Activated effector memory CD4-positive, alpha-beta T cell treated with Interleukin-2 at 50 U/mL for 16 hours (primary cell): ENCODE data around the gene MROH7.

Experiments
- DNase-seq: peaks from one replicate; pipeline ENCODE4 v3.0.0-alpha.2; 2020

Gene MROH7

DNA sequence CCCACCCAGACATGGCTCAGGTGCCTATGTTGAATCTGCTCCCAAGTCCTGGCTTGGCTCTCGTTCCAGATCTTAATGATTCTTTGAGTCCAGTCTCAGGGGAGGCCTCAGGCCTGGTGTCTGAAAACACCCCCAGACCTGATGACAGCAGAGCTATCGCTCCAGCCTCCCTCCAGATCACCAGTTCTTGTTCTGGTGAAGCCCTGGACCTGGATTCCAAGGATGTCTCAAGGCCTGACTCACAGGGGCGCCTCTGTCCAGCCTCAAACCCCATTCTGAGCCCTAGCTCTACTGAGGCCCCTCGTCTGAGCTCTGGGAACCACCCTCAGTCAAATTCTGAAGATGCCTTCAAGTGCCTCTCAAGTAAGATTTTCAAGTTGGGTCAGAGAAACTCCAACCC is 11.4 kb downstream of the MROH7 start:
- no peak for DNase-seq

DNA sequence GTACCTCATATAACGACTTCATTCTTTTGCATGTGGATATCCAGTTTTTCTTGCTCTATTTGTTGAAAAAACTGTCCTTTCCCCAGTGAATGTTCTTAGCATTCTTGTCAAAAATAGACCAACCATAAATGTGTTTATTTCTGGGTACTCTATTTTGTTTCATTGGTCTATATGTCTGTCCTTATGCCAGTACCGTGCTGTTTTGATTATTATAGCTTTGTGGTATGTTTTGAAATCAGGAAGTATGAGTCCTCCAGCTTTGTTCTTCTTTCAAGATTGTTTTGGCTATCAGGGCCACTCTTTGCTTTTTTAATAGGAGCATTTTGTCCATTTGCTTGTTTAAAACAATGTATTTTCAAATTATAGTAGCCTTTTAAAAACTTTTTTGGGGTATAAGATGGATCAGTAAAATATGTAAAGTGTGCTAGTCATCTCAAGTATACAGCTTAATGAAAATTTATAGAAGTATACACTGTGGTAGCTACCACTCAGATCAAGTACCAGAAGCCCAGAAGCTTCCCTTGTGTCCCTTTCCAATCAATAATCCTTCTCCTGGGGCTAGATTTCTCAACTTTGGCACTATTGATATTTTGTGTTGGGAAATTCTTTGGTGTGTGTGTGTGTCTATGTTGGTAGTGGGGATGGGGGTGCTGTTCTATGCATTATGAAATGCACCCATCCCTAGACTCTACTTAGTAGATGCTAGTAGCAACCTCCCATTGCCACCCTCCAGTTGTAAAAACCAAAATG is 16.8 kb downstream of the MROH7 start:
- DNase-seq, result no peak

DNA sequence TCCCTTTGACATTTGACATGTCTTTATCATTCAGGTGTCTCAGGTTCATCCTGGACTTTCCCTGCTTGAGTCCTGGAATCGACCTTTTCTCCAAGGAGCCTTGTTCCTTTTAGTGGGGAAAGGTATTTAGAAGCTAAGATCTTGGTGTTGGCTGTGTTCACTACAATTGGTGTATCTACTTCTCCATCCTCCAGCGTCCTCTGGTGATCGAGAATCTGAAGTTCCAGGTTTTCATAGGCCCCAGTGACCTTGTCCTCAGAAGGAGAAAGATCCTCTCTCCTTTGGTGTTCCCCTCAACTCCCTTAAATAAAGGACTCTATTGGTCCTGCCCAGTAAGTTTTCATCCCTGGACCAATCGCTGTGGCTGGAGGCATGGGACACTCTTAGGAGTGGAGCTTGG is 22.1 kb downstream of the MROH7 start:
- DNase-seq, result no peak

DNA sequence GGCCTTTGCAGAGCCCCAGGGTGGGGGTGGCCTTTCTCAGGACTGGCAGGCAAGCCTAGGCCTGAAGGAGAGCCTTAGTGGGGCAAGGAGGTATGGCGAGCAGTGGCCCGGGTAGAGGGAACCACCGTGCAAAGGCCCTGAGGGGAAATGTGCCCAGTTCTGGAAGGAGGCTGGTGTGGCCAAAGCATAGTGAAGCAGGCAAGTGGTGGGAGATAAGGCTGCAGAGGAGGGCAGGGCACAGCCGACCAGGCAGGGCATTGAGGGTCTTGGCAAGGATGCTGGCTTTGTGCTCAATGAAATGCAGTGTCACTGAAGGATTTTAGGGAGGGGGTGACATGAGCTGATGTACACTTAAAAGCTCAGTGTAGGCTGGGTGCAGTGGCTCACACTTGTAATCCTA is 22.8 kb downstream of the MROH7 start:
- DNase-seq, result no peak

DNA sequence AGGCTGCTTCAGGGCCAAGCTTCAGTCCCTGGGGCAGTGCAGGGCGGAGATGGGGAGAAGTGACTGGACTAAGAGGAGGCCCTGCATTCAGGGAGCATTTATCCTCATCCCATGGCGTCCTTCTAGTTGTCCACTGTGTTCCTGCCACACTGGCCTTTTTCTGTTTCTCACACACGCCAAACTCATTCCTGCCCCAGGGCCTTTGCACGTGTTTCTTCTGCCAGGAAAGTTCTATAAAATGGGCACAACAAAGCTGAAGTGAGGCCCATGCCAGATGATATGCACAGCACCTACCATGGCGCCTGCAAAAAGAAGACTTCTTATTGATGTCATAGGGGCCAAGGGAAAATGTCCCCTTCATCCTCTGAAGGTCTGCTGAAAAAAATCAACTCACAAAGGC is 24.3 kb downstream of the MROH7 start:
- DNase-seq, result no peak

DNA sequence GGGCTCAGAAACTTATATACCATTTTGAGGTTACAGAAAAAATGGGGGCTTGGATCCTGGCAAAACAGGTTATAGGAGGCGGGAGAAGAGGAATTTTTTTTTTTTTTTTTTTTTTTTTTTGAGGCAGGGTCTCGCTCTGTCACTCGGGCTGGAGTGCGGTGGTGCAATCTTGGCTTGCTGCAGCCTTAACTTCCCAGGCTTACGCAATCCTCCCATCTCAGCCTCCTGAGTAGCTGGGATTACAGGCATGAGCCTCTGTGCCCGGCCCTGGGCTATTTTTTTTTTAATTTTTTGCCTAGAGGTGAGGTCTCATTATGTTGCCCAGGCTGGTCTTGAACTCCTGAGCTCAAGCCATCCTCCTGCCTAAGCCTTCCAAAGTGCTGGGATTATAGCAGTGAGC is 24.7 kb downstream of the MROH7 start:
- DNase-seq, result no peak

DNA sequence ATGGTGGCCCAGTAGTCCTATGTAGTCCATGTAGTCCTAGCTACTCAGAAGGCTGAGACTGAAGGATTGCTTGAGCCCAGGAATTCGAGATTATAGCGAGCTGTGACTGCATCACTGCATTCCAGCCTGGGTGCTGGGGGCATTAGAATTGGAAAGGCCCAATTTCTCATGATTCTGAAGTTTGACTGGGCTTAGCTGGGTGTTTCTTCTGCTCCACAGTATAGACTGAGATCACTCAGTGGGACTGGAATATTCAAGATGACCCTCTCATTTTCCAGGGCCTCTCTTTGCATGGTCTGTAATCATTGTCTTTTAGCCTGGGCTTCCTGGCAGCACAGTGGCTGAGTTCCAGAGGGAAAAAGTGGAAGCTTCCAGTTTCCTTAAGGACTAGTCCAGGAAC is 26.2 kb downstream of the MROH7 start:
- no peak for DNase-seq

DNA sequence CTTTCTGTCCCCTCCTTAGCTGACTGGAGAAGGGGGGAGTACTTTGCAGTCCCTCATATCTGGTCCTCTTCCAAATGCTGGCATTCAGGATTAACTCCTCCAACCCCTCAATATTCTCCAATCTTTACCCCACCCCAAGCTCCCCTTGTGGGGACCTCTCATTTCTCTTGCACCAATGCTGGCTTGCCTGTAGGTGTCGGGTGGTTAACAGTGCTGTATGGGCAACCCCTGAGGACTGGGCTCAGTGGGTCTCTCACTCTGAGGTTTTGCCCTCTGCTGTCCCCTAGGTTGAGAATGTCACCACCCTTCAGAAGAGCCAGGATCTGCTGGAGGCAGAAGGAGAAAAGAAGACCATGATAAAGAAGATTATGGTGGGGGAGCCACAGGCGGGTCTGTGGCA is 27.0 kb downstream of the MROH7 start:
- DNase-seq, result no peak

DNA sequence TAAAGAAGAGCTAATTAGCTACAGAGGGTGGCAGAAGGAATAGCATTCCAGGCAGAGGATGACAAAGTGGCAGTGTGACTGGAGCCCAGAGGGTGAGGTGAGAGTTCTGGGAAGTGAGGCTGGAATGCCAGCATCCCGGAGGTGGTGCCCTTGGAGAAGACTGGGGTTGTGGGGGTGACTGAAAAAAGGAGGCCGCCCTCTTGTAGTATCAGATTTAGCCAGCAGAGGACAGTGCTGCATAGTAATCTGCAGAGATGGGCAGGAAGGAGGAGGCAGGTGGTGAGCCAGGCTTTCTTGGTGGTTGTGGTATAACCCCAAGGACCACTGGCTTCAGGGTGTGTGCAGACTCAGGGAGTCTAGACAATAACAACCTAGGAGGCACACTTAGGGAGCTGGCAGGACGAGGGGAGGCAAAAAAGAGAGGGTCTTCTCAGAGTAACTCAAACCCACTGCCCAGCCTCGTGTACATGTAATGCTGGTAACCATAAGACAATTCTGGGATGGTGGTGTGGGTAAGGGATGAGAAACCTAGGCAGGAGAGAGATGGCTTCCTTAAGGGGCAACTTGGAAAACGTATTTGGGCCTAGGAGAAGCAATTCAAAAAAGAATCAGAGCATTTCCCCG is 30.5 kb downstream of the MROH7 start:
- peak; percentile 51 for DNase-seq

DNA sequence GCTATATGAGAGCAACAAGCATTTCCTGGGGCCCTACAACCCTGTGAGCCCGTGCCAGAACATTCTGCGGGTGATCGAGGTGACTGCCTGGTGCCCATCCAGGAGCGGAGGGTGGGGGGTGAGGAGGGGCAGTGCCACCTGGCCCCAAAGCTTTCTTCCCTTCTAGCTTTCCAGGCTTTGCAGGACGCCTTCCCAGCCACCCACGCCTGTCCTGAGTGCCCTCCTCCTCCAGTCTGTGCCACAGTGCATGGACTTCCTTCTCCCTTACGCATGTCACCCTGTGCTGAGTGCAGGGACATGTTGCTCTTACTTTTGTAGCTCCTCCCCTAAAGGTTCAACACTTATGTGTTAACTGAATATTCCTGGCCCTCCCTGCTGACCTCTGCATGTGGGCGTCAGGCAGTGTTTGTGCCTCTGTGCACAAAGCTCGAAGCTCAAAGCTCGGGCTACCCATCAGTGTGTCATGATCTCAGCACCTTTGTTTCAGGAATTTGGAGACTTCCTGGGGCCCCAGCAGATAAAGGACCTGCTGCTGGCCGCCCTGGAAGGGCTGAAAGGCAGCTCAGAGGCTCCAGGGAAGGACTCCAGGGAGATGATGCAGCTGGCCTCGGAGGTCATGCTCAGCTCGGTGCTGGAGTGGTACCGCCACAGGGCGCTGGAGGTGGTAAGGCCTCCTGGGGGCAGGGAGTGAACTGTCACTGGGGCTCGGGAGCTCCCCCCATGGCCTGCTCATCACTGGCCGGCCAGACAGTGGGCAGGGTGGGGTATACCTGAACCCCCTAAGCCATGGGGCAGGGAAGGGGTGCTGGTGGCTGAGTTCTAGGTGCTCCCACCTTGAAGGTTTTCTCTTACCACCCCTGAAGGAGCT is 37.4 kb downstream of the MROH7 start:
- DNase-seq, result no peak

DNA sequence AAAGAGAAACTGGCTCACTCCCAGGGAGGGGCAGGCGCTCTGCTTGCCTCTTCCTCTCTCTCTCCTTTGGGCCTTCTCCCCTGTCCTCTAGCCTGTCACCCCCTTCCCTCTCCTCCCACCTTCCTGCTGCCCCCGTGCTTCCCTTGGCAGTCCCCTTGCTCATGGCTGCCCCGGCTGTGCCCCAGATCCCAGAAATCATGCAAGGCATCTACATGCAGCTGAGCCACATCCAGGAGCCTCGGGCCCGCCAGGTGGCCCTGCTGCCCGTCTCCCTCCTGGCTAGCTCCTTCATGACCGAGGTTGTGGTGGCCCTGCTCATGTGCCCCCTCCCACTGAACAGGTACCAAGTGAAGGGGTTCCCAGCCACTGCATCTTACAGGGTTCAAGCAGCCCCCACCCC is 38.1 kb downstream of the MROH7 start:
- no peak for DNase-seq

DNA sequence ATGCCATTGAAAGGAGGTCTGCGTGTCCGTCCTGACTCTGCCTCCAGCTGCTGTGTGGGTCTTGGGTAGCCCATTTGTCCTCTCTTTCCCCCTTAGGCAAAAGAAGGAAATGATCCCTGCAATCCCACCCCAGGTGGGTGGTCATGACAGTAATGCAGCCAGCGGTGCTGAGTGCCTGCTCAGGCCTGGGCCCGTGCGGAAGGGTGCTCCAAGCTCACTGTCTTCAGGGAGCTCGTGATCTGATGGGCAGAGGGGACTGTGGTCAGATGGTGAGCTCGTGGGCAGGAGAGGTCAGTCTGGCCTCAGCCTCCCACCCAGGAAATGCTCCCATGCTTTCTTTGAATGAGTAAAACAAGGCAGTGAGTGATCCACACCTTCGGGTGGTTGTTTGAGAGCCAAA is 38.8 kb downstream of the MROH7 start:
- DNase-seq, result no peak

DNA sequence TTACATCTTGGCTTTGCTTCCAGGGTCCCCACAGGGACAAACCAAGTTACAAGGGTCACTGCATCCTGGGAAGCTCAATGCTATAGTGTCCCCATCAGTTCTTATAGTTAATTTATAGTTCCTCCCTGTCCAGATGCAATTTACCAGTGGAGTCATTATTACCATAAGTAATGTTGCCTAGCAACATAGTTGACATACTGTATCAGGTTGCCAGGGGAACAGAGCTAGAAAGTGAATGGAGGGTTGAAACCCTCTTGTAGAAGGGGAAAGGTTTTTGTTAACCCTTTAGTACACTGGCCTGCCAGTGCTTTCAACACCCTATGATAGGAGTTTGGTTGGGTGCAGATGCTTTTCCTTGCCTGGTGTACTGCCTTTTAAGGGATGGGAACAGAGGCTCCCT is 39.8 kb downstream of the MROH7 start:
- no peak for DNase-seq

DNA sequence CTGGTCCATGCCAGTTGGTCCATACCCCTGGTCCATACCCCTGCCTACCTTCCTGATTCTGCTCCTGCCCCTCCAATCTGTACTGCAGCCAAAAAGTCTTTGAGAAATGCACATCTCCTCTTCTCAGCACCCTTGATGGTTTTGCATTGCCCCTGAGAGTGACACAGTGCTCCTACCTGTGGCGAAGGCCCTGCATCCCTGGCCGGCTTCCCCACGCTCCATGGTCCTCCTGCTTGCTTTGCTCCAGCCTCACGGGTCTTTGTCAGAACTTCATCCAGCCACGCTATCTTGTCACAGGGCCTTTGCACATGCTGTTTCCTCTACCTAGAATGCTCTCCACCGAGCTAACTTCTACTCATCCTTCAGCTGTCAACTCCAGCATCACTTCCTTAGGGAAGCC is 41.9 kb downstream of the MROH7 start:
- no peak for DNase-seq

DNA sequence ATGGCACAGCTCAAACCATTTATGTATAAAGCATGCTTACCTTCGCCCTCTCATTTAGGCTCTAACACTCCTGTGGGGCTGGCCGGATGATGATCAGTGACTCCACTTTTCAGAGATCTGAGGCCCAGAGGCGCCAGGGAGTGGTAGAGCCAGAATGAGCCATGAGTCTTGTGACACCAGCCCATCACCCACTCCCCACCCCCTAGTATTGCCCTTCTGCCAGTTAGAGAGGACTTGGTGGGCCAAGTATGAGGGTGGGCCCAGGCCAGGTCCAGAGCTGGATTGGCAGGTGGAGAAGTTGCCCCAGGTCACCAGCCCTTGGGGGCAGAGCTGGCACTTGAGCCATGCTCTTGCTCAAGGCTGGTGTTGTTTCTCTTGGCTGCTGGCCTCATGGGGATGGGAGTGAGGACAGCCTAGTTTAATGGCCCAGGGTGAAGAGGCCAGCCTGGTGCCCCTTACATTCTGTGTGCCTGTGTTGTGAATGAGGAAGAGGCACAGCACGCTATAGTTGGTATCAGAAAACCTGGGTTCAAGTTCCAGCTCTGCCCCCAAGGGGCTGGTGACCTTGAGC is 43.8 kb downstream of the MROH7 start:
- no peak for DNase-seq

DNA sequence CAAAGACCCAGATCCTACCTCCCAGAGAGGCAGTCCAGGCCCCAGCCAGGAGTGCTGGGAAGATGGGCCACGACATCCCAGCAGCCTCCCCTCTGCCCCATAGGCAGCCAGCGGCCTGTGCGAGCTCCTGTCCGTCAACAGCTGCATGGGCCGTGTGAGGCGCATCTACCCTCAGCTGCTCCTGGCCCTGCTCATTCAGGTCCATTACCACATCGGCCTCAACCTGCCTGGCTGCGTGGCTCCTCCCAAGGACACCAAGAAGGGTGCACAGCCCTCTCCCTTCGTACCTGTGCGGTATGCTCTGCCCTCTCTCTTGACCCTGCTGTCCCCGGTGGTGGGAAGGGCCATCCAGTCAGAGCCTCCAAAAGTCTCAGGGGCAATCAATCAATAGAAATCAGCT is 44.6 kb downstream of the MROH7 start:
- DNase-seq, result no peak

DNA sequence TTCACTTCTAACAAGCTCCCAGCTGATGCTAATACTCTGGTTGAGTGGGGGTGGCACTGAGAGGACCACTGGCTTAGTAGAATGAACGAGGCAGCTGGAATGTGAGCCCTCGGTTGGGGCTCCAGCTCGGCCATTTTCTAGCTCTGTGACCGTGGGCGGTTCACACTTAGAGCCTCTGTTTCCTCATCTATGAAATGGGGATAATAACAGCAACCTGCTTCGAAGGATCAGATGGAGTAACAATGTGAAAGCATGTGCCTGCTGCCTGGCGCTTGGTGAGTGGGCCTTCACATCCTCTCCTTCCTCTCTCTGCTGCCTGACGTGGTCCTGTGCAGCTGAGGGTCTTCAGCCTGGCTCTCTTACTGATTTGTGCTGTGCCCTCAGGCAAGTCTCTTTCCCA is 53.2 kb downstream of the MROH7 start:
- DNase-seq, result no peak

DNA sequence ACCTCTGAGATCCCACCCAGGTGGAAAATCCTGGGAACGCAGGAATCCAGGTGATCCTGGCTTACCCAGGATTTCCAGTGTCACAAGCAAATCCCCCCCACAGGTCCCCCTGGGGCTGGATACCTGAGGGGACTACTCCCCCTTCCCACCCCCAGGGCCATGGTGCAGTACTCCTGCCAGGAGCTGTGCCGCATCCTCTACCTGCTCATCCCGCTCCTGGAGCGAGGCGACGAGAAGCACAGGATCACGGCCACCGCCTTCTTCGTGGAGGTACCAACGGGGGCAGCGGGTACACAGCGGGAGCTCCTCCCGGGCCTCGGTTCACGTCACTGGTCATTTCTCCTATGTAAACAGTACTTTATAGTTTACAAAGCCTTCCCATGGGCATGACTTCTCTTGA is 53.6 kb downstream of the MROH7 start:
- no peak for DNase-seq

DNA sequence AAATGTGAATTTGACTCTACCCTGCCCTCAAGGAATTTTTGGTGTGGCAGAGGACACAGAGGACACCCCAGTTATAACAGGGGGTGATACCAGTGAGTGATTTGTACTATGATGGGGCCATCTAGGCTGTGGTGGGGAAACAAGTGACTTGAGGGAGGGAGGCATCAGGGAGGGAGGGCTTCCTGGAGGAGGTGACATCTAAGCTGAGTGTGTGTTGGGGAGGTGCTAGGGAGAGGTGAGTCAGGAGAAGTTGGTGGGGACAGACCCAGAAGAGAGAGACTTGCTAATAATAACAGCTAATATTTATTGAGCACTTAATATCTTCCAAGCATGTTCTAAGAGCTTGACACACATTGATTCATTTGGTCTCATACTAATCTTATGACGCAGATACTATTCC is 54.2 kb downstream of the MROH7 start:
- DNase-seq, result no peak

DNA sequence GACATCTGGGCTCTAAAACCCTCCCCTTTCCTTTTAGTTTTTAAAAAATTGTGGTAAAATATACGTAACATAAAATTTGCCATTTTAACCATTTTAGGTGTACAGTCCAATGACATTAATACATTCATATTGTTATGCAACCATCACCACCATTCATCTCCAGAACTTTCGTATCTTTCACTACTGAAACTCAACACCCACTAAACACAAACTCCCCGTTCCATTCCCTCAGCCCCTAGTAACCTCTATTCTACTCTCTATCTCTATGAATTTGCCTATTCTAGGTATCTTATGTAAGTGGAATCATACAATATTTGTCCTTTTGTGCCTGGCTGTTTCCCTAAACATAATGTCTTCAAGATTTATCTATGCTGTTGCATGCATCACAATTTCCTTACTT is 54.7 kb downstream of the MROH7 start:
- no peak for DNase-seq

DNA sequence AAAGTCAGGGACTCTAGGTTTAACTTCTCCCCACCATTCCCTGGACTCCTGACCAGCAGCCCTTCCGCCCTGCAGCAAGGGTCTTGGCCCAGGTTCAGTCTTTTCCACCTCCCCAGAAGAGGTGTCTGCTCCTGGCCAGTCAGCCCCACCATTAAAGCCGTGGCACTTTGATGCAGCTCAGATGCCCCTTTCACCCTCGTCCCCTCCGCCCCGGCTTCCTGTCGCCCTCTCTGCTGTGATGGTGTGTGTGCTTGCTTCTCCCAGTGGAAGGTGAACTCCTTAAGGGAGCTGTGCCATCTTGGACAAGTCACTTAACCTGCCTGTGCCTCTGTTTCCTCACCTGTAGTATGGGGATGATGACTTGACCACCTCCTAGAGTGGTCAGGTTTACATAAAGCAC is 56.3 kb downstream of the MROH7 start:
- DNase-seq, result no peak

DNA sequence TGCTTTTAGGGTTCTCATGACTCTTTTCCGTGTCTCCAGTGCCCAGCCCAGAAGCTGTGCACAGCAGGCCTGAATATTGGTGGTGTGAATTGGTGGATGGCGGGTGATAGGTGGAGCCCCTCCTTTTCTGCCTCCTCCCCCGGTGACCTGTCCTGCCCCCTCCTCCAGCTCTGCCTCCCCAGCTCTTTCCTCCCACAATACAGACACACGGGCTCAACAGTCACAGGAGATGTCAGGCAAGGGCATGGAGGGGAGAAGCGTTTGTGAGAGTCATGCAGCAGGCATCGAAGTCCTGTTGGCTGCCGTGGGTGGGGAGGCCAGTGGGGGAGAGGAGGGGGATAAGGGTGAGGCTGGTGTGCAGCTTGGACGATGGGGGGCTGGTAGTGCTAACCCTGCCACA is 56.8 kb downstream of the MROH7 start:
- no peak for DNase-seq

DNA sequence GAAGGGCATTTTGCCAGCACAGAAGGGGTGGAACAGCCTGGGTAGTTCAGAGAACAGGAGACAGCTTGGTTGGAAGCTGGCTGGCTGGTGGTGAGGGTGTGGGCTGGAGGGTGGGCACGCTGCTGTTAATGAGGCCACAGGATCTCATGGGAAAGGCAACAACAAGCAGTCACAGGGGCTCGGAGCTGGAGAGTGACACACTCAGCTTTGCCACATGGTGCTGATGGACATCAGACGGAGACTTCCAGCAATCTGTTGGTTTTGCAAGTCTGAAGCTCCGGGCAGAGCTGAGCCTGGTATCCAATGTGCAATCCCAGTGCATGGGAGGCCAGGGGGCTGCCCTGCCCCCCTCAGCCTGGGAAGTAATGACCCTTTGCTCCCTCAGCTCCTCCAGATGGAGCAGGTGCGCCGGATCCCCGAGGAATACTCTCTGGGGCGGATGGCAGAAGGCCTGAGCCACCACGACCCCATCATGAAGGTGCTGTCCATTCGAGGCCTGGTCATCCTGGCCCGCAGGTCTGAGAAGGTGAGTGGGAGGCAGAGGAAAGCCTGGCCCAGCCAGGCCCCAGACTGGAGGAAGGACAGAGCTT is 58.4 kb downstream of the MROH7 start:
- DNase-seq, result no peak
